22Rv1 (cell line): ENCODE data around the gene CFAP119.
A peak's percentile ranks its signal among the peaks of the same experiment; 100 is the strongest.
"Not testable (repeated sequence)": the region's sequence is repeated elsewhere in the genome, so short reads cannot be mapped to it uniquely, and the experiment has no call there.

Experiments
- H3K27ac ChIP-seq: fragments of 450-650 bp; 2 replicates; pipeline ENCODE4 v1.5.1; 2017
- CTCF ChIP-seq: fragments of 450-650 bp; IDR thresholded peaks from 2 replicates; pipeline ENCODE4 v1.5.1; 2017; ENCODE audit warnings: mild to moderate bottlenecking
- ZFX ChIP-seq: fragments of 450-650 bp; IDR thresholded peaks from 2 replicates; pipeline ENCODE4 v1.6.1; 2017; ENCODE audit warnings: antibody characterized with exemption, borderline replicate concordance

Gene CFAP119

GRCh38 chr16:30761928-30762902, at the start of gene CFAP119, which contains the start of gene RNF40:
Gene CFAP119, minus strand, starts transcription at chr16:30762062. Its CDS starts 314 bp downstream, at chr16:30761748.
Gene RNF40, plus strand, starts transcription at chr16:30762322. Its CDS starts 224 bp downstream, at chr16:30762546.
- TF ChIP-seq CTCF: no peak
- TF ChIP-seq ZFX: no peak
- H3K27ac ChIP-seq: peak within 1 kb of the TSS; percentile 91

GRCh38 chr16:30809675-30810074, 47.8 kb upstream of the CFAP119 start:
- H3K27ac ChIP-seq: not testable (repeated sequence)

- not testable (repeated sequence) for H3K27ac ChIP-seq
These were observed 47.1 kb upstream of the CFAP119 start for GRCh38 chr16:30808890-30809426.

- no peak overlapping the region for H3K27ac ChIP-seq
- no peak for TF ChIP-seq CTCF
- no peak for TF ChIP-seq ZFX
These were observed 46.3 kb upstream of the CFAP119 start for GRCh38 chr16:30808146-30808545.

GRCh38 chr16:30805370-30806169, 43.7 kb upstream of the CFAP119 start:
- peak overlapping the region; percentile 94 for H3K27ac ChIP-seq
- 0 out of 2 replicates have a peak, but pooled peaks have one; percentile 8 for TF ChIP-seq CTCF
- TF ChIP-seq ZFX: no peak; the same call in 1 of the 2 replicates

GRCh38 chr16:30805056-30805369, 43.2 kb upstream of the CFAP119 start:
- H3K27ac ChIP-seq: peak overlapping the region; percentile 94
- TF ChIP-seq CTCF: no peak
- no peak for TF ChIP-seq ZFX

- H3K27ac ChIP-seq: no peak overlapping the region
These were observed 41.1 kb upstream of the CFAP119 start for GRCh38 chr16:30802936-30803335.

More at GRCh38 chr16:30802936-30803335, 41.1 kb upstream of the CFAP119 start:
- TF ChIP-seq CTCF (no peak), ZFX (no peak)
